GDM1 (cell line): ENCODE measurements around the gene PRPS1L1.

Experiments
- DNase-seq: peaks from one replicate; lab custom pipeline; 2025; lab: John Stamatoyannopoulos, UW

PRPS1L1 gene

GRCh38 chr7:18016547-18017444, 10.8 kb downstream of the PRPS1L1 start:
- DNase-seq = no peak

GRCh38 chr7:18013936-18014335, 13.7 kb downstream of the PRPS1L1 start:
- no peak for DNase-seq

GRCh38 chr7:18004372-18004771, 23.3 kb downstream of the PRPS1L1 start:
- DNase-seq = no peak

- no peak for DNase-seq
Observed at GRCh38 chr7:18003286-18003994, 24.2 kb downstream of the PRPS1L1 start.

GRCh38 chr7:17998692-17999091, 29.0 kb downstream of the PRPS1L1 start:
- no peak for DNase-seq

- DNase-seq = no peak
Observed at GRCh38 chr7:17996442-17997223, 31.0 kb downstream of the PRPS1L1 start.

- DNase-seq = no peak
Observed at GRCh38 chr7:17996040-17996439, 31.6 kb downstream of the PRPS1L1 start.

GRCh38 chr7:17994079-17994850, 33.4 kb downstream of the PRPS1L1 start:
- no peak for DNase-seq

- DNase-seq = no peak
Observed at GRCh38 chr7:17991866-17992648, 35.6 kb downstream of the PRPS1L1 start.

GRCh38 chr7:17990761-17991160, 36.9 kb downstream of the PRPS1L1 start:
- DNase-seq = no peak

GRCh38 chr7:17989546-17989945, 38.1 kb downstream of the PRPS1L1 start:
- no peak for DNase-seq

GRCh38 chr7:17988858-17989257, 38.8 kb downstream of the PRPS1L1 start:
- no peak for DNase-seq

GRCh38 chr7:17988141-17988540, 39.5 kb downstream of the PRPS1L1 start:
- no peak for DNase-seq

- DNase-seq = no peak
Observed at GRCh38 chr7:17986851-17987250, 40.8 kb downstream of the PRPS1L1 start.

GRCh38 chr7:17985473-17986239, 42.0 kb downstream of the PRPS1L1 start:
- DNase-seq = no peak

GRCh38 chr7:17984288-17984687, 43.4 kb downstream of the PRPS1L1 start:
- DNase-seq = no peak

GRCh38 chr7:17983221-17984062, 44.2 kb downstream of the PRPS1L1 start:
- no peak for DNase-seq

GRCh38 chr7:17976952-17977351, 50.7 kb downstream of the PRPS1L1 start:
- DNase-seq = no peak
